ENCODE data around the gene MTHFD1.

- TF ChIP-seq SPI1 (IDR thresholded peaks at IDR 0.05; ENCODE audit: borderline replicate concordance, low read depth) (no peak), CTCF (IDR thresholded peaks at IDR 0.05; ENCODE audit: insufficient read depth, low read length) (no peak), POLR2AphosphoS5 (IDR thresholded peaks at IDR 0.05; ENCODE audit: low read depth) (no peak), GABPA (IDR thresholded peaks at IDR 0.05; ENCODE audit: low read depth) (no peak)
These were observed 78.9 kb downstream of the MTHFD1 start for GRCh38 chr14:64467101-64467500.
